Measurements from ENCODE around the gene FGF11.

FGF11 gene

GRCh38 chr17:7439462-7440112 is at the start of gene FGF11:
FGF11 (plus strand) TSS chr17:7439512; CDS start chr17:7439621, 109 bp downstream.
- CTCF ChIA-PET, result interaction anchor here (0.6 to 4.3 kb wide), 3 partner anchors 36 to 121 kb away, joined by 3 to 28 read pairs (median 5); partner anchors contain the start of gene SENP3
- H3K27ac ChIP-seq, result peak within 1 kb of the TSS; percentile 92
- POLR2A ChIA-PET (ENCODE audit: low non-redundant PET), result interaction anchor here (0.7 kb wide), 1 partner anchor 16 kb away, joined by 3 read pairs; no protein-coding TSS in a partner anchor
- no peak for TF ChIP-seq CTCF (conservative IDR thresholded peaks at IDR 0.05; ENCODE audit: low read depth)
- DNase-seq (ENCODE audit: low spot score), result no peak

- DNase-seq (ENCODE audit: low spot score), result no peak
- H3K27ac ChIP-seq, result peak overlapping the region; percentile 6
- TF ChIP-seq CTCF (conservative IDR thresholded peaks at IDR 0.05; ENCODE audit: low read depth), result no peak
- ChIA-PET CTCF (no interaction called here), POLR2A (ENCODE audit: low non-redundant PET) (interaction anchor here (0.5 kb wide), 1 partner anchor 14 kb away, joined by 3 read pairs; the partner anchor contains the start of gene TMEM256)
These were observed 49.1 kb upstream of the FGF11 start for GRCh38 chr17:7389924-7390910.

GRCh38 chr17:7391307-7391706 is 48.0 kb upstream of the FGF11 start:
- ChIA-PET CTCF (no interaction called here), POLR2A (ENCODE audit: low non-redundant PET) (no interaction called here)
- 0 out of 2 replicates have a peak overlapping the region, but pooled peaks have one; percentile 4 for H3K27ac ChIP-seq
- no peak for DNase-seq (ENCODE audit: low spot score)
- no peak for TF ChIP-seq CTCF (conservative IDR thresholded peaks at IDR 0.05; ENCODE audit: low read depth)

GRCh38 chr17:7392696-7393612 is 46.4 kb upstream of the FGF11 start:
- TF ChIP-seq CTCF (conservative IDR thresholded peaks at IDR 0.05; ENCODE audit: low read depth), result no peak
- DNase-seq (ENCODE audit: low spot score), result no peak
- POLR2A ChIA-PET (ENCODE audit: low non-redundant PET), result no interaction called here
- H3K27ac ChIP-seq, result peak overlapping the region; percentile 93
- CTCF ChIA-PET, result interaction anchor here (0.7 kb wide), 1 partner anchor 37 kb away, joined by 4 read pairs; no protein-coding TSS in a partner anchor

GRCh38 chr17:7393613-7394451 is 45.5 kb upstream of the FGF11 start:
- ChIA-PET POLR2A (ENCODE audit: low non-redundant PET) (interaction anchor here (0.6 to 1.3 kb wide), 4 partner anchors 10 to 42 kb away, joined by 3 to 13 read pairs (median 4); partner anchors contain the start of genes TMEM256 and TMEM95), CTCF (interaction anchor here (0.7 to 2.3 kb wide), 3 partner anchors 32 to 43 kb away, joined by 3 to 7 read pairs (median 4); no protein-coding TSS in a partner anchor)
- no peak for TF ChIP-seq CTCF (conservative IDR thresholded peaks at IDR 0.05; ENCODE audit: low read depth)
- H3K27ac ChIP-seq, result peak overlapping the region; percentile 93
- peak; percentile 57 for DNase-seq (ENCODE audit: low spot score)

Measured in RWPE1 (cell line).